Kidney epithelial cell (primary cell): Measurements from ENCODE around the gene AK6. TPM values are rescaled to one million over a fixed set of nuclear protein-coding genes. Genes with fewer than 3 reads are reported as not detected.
A peak's percentile ranks its signal among the peaks of the same experiment; 100 is the strongest.

Source experiments
- DNase-seq: peaks from one replicate; pipeline ENCODE4 v3.0.0-alpha.2; 2010; ENCODE audit warnings: low read depth
- H3K27me3 ChIP-seq: 2 replicates; pipeline ENCODE4 v1.6.0; 2011; ENCODE audit warnings: low read length; ENCODE audit not compliant: control insufficient read depth, insufficient read depth
- H3K36me3 ChIP-seq: 2 replicates; pipeline ENCODE4 v1.5.1; 2011; ENCODE audit warnings: low read length; ENCODE audit not compliant: control insufficient read depth, insufficient read depth
- H3K4me3 ChIP-seq: 2 replicates; pipeline ENCODE4 v1.5.1; 2011; ENCODE audit warnings: low read depth, mild to moderate bottlenecking, control low read depth, low read length
- total RNA-seq: library from RNA; depleted of rRNA; stranded (reverse); fragments of >200 nt; gene quantifications from 2 replicates; pipeline ENCODE4 v1.2.3, GENCODE V29; 2015
- TF ChIP-seq, protein P1 (sequence below): IDR thresholded peaks from 2 replicates; pipeline ENCODE4 v1.5.1; 2011; ENCODE audit warnings: mild to moderate bottlenecking, moderate library complexity, low read length, control low read depth, inconsistent platforms; ENCODE audit not compliant: insufficient read depth, poor library complexity, severe bottlenecking

Gene AK6
- total RNA-seq, 1 donor from 2014 or later: 19.5 TPM

DNA sequence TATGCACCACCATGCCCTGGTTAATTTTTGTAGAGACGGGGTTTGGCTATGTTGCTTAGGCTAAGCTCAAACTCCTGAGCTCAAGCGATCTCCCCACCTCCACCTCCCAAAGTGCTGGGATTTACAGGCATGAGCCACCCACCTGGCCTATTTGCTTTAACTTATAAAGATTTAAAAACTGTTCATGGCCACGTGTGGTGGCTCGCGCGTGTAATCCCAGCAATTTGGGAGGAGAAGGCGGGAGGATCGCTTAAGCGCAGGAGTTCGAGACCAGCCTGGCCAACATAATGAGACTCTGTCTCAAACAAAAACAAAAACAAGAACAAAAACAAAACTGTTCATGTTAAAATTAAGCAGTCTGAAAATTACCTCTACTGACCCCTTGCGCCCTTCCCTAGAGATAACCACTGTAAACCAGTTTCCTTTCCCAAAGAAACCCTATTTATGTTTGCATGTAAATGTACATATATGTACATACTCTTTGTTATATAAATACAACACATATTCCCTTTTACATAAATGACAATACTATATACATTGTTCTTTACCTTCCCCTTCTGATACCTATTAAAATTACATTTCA is 1.5 kb downstream of the AK6 start:
- Histone ChIP-seq H3K36me3 (peaks cover 2% of the 10 kb centered on the region), H3K4me3 (peak overlapping the region; percentile 81), H3K27me3 (no peaks in the 10 kb centered on the region)
- TF ChIP-seq, protein P1, sequence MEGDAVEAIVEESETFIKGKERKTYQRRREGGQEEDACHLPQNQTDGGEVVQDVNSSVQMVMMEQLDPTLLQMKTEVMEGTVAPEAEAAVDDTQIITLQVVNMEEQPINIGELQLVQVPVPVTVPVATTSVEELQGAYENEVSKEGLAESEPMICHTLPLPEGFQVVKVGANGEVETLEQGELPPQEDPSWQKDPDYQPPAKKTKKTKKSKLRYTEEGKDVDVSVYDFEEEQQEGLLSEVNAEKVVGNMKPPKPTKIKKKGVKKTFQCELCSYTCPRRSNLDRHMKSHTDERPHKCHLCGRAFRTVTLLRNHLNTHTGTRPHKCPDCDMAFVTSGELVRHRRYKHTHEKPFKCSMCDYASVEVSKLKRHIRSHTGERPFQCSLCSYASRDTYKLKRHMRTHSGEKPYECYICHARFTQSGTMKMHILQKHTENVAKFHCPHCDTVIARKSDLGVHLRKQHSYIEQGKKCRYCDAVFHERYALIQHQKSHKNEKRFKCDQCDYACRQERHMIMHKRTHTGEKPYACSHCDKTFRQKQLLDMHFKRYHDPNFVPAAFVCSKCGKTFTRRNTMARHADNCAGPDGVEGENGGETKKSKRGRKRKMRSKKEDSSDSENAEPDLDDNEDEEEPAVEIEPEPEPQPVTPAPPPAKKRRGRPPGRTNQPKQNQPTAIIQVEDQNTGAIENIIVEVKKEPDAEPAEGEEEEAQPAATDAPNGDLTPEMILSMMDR: no peak
- DNase-seq: no peak

DNA sequence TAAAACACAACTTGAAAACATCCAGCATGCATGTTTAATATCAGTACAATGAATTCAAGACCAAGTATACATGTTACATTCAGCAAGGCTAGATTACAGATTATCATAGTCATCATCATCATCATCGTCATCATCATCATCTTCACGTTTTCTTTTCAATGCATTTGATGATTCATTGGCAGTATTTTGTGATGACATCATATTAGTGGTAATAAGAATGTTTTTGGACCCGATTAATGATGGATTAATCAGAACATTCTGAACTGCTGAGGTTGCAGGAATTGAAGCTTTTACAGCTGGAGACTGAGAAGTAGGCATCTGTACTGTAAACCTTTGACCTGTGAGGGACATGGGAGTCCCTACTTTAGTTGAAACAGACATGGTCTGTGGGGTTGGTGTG is 4.5 kb downstream of the AK6 start:
- no peak for DNase-seq
- Histone ChIP-seq H3K27me3 (no peaks in the 10 kb centered on the region), H3K4me3 (no peak overlapping the region), H3K36me3 (peaks cover 2% of the 10 kb centered on the region)
- TF ChIP-seq, protein P1: no peak

DNA sequence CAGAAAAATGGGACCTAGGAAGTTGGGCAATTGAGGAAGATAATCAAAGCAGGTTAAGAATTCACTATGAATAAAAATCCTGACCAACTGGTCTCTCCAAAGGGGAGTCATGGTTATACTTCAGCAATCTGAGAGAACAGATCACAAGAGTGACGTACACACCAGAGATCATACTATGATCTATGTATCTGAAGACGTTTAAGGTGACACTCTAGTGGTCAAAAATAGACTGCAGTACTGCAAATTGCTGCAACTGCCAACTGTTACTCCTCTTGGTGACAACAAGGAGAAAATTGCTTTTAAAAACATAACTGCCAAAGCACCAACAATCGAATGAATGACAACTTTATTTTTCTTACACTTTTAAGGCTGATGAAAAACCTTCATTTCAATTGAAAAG is 4.9 kb downstream of the AK6 start:
- Histone ChIP-seq H3K4me3 (no peak overlapping the region), H3K27me3 (no peaks in the 10 kb centered on the region), H3K36me3 (peaks cover 2% of the 10 kb centered on the region)
- no peak for DNase-seq
- TF ChIP-seq, protein P1: peak; percentile 29

DNA sequence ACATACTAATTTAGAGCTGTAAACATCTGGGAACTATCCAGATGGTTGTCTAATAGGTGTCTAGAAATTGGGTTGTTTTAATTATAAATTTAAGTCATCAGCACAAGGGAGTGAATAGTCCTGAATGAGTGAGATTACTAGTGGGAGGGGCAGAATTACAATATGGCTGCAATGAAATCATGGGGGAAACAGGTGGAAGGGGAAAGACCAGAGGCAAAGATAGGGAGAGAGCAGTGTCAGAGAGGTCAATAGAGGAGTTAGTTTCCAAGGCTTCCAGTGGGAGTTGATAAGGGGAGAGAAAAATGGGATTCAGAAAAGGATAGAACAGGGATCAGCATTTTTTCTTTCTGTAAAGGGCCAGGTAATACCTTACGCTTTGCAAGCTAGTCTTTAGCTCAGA is 8.9 kb downstream of the AK6 start:
- no peak overlapping the region for H3K4me3 ChIP-seq
- DNase-seq: no peak
- peaks cover 2% of the 10 kb centered on the region for H3K36me3 ChIP-seq
- TF ChIP-seq, protein P1: no peak
- H3K27me3 ChIP-seq: no peaks in the 10 kb centered on the region

DNA sequence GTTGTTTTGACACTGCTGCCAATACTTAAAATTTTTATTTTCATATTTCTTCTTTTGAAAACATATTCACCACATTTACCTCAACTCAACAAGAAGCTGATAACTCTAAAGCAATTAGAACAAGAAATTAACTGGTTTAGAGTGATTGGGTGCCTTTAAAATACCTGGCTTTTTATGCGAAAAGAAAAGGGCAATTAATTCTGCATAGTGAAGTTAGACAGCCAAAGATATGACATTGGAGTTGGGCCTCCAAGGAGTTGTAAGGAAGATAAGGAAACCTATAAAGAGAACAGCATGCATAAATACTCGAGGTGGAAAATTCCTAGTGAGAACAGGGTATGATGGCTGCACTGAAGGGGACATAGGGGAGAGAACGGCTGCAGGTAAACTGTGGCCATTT is 9.6 kb downstream of the AK6 start:
- no peak for DNase-seq
- H3K27me3 ChIP-seq: no peaks in the 10 kb centered on the region
- TF ChIP-seq, protein P1: no peak
- H3K36me3 ChIP-seq: peaks cover 2% of the 10 kb centered on the region
- no peak overlapping the region for H3K4me3 ChIP-seq

DNA sequence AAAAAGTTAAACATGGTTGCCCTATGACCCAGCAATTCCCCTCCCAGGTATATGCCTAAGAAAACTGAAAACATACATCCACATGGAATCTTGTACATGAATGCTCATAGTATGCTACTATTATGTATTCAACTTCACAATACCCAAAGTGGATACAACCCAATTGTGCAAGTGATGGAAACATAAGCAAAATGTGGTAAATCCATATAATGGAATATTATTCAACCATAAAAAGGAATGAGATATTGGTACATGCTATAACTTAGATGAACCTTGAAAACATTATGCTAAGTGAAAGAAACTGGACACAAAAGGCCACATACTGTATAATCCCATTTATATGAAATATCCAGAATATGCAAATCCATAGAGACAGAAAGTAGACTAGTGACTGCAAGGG is 18.7 kb downstream of the AK6 start:
- TF ChIP-seq, protein P1: no peak
- no peak overlapping the region for H3K4me3 ChIP-seq
- no peaks in the 10 kb centered on the region for H3K36me3 ChIP-seq
- DNase-seq: no peak
- no peaks in the 10 kb centered on the region for H3K27me3 ChIP-seq
